Suprapubic skin (tissue), 4 donors: ENCODE measurements around the gene RAD9A.

Source experiments
- CTCF ChIP-seq, 2 donors: fragments of 200-600 bp in 1 of 2; fragments of 450-650 bp in 1 of 2; sonication (generic) in 1 of 2; IDR thresholded peaks; one replicate each; pipeline ENCODE4 v1.5.1; 2016 to 2019; ENCODE audit warnings: antibody characterized with exemption in 2 of 2, mild to moderate bottlenecking in 1 of 2, moderate library complexity in 1 of 2
- EP300 ChIP-seq: sonication (generic); formaldehyde crosslinking; IDR thresholded peaks from one replicate; pipeline ENCODE4 v1.6.1; 2017; ENCODE audit warnings: antibody characterized with exemption
- POLR2A ChIP-seq, 2 donors: fragments of 450-650 bp; IDR thresholded peaks; one replicate each; pipeline ENCODE4 v1.6.1; 2017; ENCODE audit warnings: antibody characterized with exemption in 2 of 2, mild to moderate bottlenecking in 2 of 2, moderate library complexity in 2 of 2
- POLR2AphosphoS5 ChIP-seq, 3 donors: sonication (generic); formaldehyde crosslinking; IDR thresholded peaks; one replicate each; pipeline ENCODE4 v1.6.1; 2017; ENCODE audit warnings: antibody characterized with exemption in 3 of 3

GRCh38 chr11:67408437-67409200 lies 16.8 kb downstream of the RAD9A start:
- TF ChIP-seq POLR2AphosphoS5 (IDR thresholded peaks at IDR 0.05) (no peak), CTCF (IDR thresholded peaks at IDR 0.05) (no peak), POLR2A (IDR thresholded peaks at IDR 0.05) (no peak), EP300 (no peak)
